GM19455 (cell line): ENCODE measurements around the gene FAM72C.
"Not testable (repeated sequence)": the region's sequence is repeated elsewhere in the genome, so short reads cannot be mapped to it uniquely, and the experiment has no call there.

Experiments used
- ATAC-seq: cut with Tn5 transposase; IDR thresholded peaks from one replicate; pipeline ENCODE4 v1.9.1; 2021; ENCODE audit not compliant: unreplicated experiment

Gene FAM72C

GRCh38 chr1:143971924-143972700, at the start of gene FAM72C:
FAM72C (minus strand) TSS chr1:143971986; CDS start chr1:143971141, 845 bp downstream.
- ATAC-seq: peak; percentile 84

GRCh38 chr1:144020001-144020738, 48.4 kb upstream of the FAM72C start:
- ATAC-seq: not testable (repeated sequence)

GRCh38 chr1:144019101-144019500, 47.3 kb upstream of the FAM72C start:
- not testable (repeated sequence) for ATAC-seq

- ATAC-seq: not testable (repeated sequence)
Measured at GRCh38 chr1:144015180-144015966, 43.6 kb upstream of the FAM72C start.

- not testable (repeated sequence) for ATAC-seq
Measured at GRCh38 chr1:144014528-144014927, 42.7 kb upstream of the FAM72C start.

GRCh38 chr1:144014121-144014520, 42.3 kb upstream of the FAM72C start:
- ATAC-seq: not testable (repeated sequence)

DNA sequence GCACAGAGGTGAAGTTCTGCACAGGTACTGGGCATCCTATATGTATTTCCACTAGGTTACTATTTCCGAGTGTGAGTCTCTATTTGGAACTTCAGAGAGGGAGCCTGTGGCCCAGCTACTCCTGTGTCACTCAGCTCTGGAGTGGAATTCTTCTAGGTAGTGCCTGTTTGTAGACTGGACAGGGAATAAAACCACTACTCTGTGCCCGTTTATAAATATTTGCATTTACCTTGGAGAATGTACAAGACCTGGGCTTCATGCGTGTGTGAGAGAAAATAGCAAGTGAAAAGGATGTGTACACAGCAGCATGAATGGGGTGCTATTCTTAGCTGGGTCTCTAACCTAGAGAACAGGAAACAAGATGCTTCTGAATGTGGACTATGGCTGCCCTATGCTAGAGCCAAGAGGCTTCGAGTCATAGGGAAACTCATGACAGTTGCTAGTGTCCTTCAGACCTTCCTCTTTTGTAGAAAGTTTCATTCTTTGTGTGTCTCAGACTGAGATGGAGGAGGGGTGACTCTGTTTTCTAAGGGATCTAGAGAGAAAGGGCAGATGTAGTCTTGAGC, 40.5 kb upstream of the FAM72C start:
- ATAC-seq: peak; percentile 100

DNA sequence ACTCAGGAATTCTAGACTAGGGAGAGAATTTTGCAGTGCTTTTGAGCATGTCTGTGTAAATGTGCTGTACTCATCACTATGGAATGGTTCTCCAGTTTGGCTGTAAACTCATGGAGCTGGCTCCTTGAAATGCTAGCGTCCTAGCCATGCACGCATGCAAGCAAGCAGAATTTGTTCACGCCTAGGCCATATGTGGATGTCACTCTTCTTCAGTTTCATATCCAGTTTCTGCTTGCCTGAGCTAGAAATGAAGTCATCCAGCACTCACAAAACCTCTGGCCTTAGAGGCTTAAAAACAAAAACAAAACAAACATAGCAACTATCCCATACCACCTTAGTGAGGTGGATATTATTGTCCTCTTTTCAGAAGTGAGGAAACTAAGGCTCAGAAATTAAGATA, 37.6 kb upstream of the FAM72C start:
- not testable (repeated sequence) for ATAC-seq

DNA sequence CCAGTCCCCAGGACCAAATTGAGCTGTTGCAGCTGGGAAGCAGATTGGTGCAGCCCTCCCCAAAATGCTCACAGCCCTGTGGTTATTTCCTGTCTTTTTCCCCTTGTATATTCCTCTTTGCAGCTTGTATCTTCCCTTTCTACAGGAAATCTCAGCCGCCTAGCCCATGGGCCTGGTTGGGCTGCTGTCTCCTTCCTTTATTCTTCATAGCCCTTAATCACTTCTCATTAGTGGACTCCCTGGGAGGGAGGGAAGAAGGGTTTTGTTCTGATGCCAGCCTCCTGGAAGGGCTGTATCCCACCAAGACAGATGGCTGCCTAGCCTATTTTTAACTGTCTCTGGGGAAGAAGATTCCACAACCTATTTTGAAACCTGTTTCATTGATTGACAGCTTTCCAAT, 32.5 kb upstream of the FAM72C start:
- ATAC-seq: not testable (repeated sequence)

GRCh38 chr1:144003306-144004029, 31.7 kb upstream of the FAM72C start:
- not testable (repeated sequence) for ATAC-seq

- ATAC-seq: peak; percentile 63
Measured at GRCh38 chr1:144002141-144002881, 30.5 kb upstream of the FAM72C start.

- not testable (repeated sequence) for ATAC-seq
Measured at GRCh38 chr1:144001077-144001476, 29.3 kb upstream of the FAM72C start.

- ATAC-seq: not testable (repeated sequence)
Measured at GRCh38 chr1:143996020-143996419, 24.2 kb upstream of the FAM72C start.

- not testable (repeated sequence) for ATAC-seq
Measured at GRCh38 chr1:143993301-143993907, 21.6 kb upstream of the FAM72C start.

- not testable (repeated sequence) for ATAC-seq
Measured at GRCh38 chr1:143990699-143991098, 18.9 kb upstream of the FAM72C start.

DNA sequence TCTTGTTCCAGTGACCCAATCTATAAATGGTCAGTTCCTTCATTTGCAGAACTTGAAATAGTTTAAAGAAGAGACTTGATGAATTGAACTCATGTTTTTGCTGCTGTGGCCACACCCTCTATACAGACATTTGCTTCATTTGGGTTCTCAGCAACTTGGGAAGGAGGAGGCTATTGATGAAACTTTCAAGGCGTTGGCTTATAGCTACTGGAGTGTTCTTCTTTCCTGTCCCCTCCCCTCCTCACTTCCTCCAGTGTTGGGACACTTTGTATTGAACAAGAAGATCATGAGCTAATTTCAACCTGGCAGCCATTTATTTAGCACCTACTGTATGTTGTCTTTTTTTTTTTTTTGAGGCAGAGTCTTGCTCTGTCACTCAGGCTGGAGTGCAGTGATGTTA, 17.9 kb upstream of the FAM72C start:
- ATAC-seq: not testable (repeated sequence)

- not testable (repeated sequence) for ATAC-seq
Measured at GRCh38 chr1:143989427-143989712, 17.6 kb upstream of the FAM72C start.

DNA sequence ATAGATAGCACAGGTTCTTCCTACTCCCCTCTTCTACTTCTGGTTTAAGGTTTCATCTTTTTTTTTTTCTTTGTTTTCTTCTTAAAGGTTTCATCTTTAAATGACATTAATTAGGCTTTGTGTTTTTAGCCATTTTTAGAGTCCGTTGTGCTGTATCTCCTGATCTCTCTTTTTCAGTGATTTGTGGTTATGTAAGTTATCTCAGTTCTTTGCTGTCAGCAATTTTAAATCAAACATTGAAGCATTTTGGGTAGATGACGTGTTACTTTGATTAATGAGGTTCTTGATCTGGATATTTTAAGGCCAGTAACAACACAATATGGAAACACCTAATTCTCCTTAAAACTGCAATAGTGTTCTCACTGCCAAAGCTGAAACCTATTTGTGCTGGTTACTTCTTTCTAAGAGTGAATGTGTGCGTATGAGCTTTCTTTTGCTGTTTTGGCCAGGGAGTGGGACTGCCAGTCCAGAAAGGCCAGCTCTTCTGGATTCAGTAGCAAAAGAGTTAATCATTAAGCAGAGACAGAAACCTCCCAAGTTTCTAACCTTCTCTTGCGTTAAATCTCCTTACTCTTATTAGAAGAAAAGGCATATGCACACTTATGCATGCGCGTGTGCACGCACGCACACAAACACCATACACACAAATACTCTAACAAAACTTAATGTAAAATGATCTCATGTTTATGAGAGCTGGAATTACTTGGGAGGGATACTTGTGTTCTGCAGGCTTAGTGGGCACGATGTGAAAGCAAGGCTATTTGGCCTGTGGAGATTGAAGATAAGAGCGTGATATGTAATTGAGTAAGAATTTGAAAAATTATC, 17.0 kb upstream of the FAM72C start:
- not testable (repeated sequence) for ATAC-seq
